Mesenteric fat pad (tissue), 1 donor: ENCODE measurements around the gene CLCN6. TPM values are rescaled to one million over a fixed set of nuclear protein-coding genes. Genes with fewer than 3 reads are reported as not detected.
A peak's percentile ranks its signal among the peaks of the same experiment; 100 is the strongest.

ENCODE experiments used
- DNase-seq: peaks from one replicate; pipeline ENCODE4 v3.0.0-alpha.2; 2020; ENCODE audit warnings: low spot score
- long read RNA-seq: library from polyadenylated mRNA; unstranded; transcript quantifications from one replicate; pipeline ENCODE4 v2.0.0, GENCODE V29; 2020
- total RNA-seq: library from RNA; stranded (reverse); fragmentation: NEBNext Ultra II Directional; extraction: Animal tissue kit (Norgen Biotek cat#: 25700); gene quantifications from one replicate; pipeline ENCODE4 v1.2.1, GENCODE V29; 2021
- donor health status: DM: yes; HTN: yes; CAD: no.

CLCN6 gene
- 24.1 TPM for total RNA-seq
- long read RNA-seq, partial matches to known transcripts = 7 of 16 reads
- long read RNA-seq, other reads (novel, unspliced or antisense) = 9 of 16 reads

GRCh38 chr1:11805422-11806306 is at the start of gene CLCN6, which contains the start of gene MTHFR:
Gene CLCN6 (plus strand): TSS chr1:11806191. CDS start chr1:11806263, 72 bp downstream.
Gene MTHFR (minus strand): TSS chr1:11805964. CDS start chr1:11803116, 2,848 bp downstream.
- DNase-seq = peak; percentile 100

- no peak for DNase-seq
Measured at GRCh38 chr1:11757047-11757446, 48.9 kb upstream of the CLCN6 start.

- no peak for DNase-seq
Measured at GRCh38 chr1:11759791-11760190, 46.2 kb upstream of the CLCN6 start.

GRCh38 chr1:11761285-11761684 is 44.7 kb upstream of the CLCN6 start:
- no peak for DNase-seq

GRCh38 chr1:11761988-11762406 is 44.0 kb upstream of the CLCN6 start, which contains the start of gene C1orf167:
Gene C1orf167 (plus strand): TSS chr1:11762193. CDS start chr1:11764401, 2,208 bp downstream.
- no peak for DNase-seq

- no peak for DNase-seq
Measured at GRCh38 chr1:11764115-11764514, 41.9 kb upstream of the CLCN6 start.

GRCh38 chr1:11764519-11764918 is 41.5 kb upstream of the CLCN6 start:
- no peak for DNase-seq

GRCh38 chr1:11765661-11766428 is 40.1 kb upstream of the CLCN6 start:
- no peak for DNase-seq

- DNase-seq = no peak
Measured at GRCh38 chr1:11766429-11766776, 39.6 kb upstream of the CLCN6 start.

- DNase-seq = no peak
Measured at GRCh38 chr1:11767922-11768704, 37.9 kb upstream of the CLCN6 start.

- no peak for DNase-seq
Measured at GRCh38 chr1:11768821-11769220, 37.2 kb upstream of the CLCN6 start.

GRCh38 chr1:11769274-11769673 is 36.7 kb upstream of the CLCN6 start:
- no peak for DNase-seq

GRCh38 chr1:11770011-11770410 is 36.0 kb upstream of the CLCN6 start:
- no peak for DNase-seq

GRCh38 chr1:11771481-11772043 is 34.4 kb upstream of the CLCN6 start:
- DNase-seq = no peak

GRCh38 chr1:11772458-11772857 is 33.5 kb upstream of the CLCN6 start:
- DNase-seq = no peak

- no peak for DNase-seq
Measured at GRCh38 chr1:11774753-11775152, 31.2 kb upstream of the CLCN6 start.

GRCh38 chr1:11777658-11778322 is 28.2 kb upstream of the CLCN6 start:
- DNase-seq = no peak

GRCh38 chr1:11778336-11778735 is 27.7 kb upstream of the CLCN6 start:
- no peak for DNase-seq

- DNase-seq = no peak
Measured at GRCh38 chr1:11778844-11779623, 27.0 kb upstream of the CLCN6 start.
